Right cardiac atrium (tissue), 5 donors: ENCODE measurements around the gene NPM1. TPM values are rescaled to one million over a fixed set of nuclear protein-coding genes. Genes with fewer than 3 reads are reported as not detected.
"Not testable (repeated sequence)": the region's sequence is repeated elsewhere in the genome, so short reads cannot be mapped to it uniquely, and the experiment has no call there.

ENCODE experiments used
- ATAC-seq, 2 donors: fragments of 200-7000 bp; cut with Tn5 transposase; one replicate each; pipeline versions ENCODE4 v1.8.0 to v1.9.1; 2020; ENCODE audit warnings: moderate library complexity in 2 of 2, mild to moderate bottlenecking in 1 of 2
- DNase-seq, 3 donors: peaks; one replicate each; pipeline ENCODE4 v3.0.0-alpha.2; 2020
- H3K27ac ChIP-seq: one replicate; pipeline ENCODE4 v1.5.1; 2013; ENCODE audit warnings: mild to moderate bottlenecking, low read length, control low read depth, moderate library complexity
- H3K27me3 ChIP-seq: one replicate; pipeline ENCODE4 v1.6.1; 2013; ENCODE audit not compliant: control insufficient read depth, insufficient read depth
- H3K4me1 ChIP-seq: one replicate; pipeline ENCODE4 v1.6.1; 2013; ENCODE audit warnings: low read length; ENCODE audit not compliant: control insufficient read depth, insufficient read depth
- H3K4me3 ChIP-seq: one replicate; pipeline ENCODE4 v1.5.1; 2013; ENCODE audit warnings: low read length, control low read depth
- H3K9me3 ChIP-seq: one replicate; pipeline ENCODE4 v1.6.1; 2013; ENCODE audit warnings: low read length; ENCODE audit not compliant: control insufficient read depth
- WGBS: extraction: QIAGEN DNeasy Blood & Tissue Kit; methylation state at CpG from one replicate; pipeline ENCODE4 v1.1.7; 2013; 5-methylcytosine and 5-hydroxymethylcytosine counted together
- intact Hi-C, 4 donors: fragments of 100-400 bp; cut with DNase I; formaldehyde crosslinking; loops; one replicate each; pipeline versions ENCODE4 v1.11.0 to v1.14.0; 2022 to 2023
- long read RNA-seq, 4 donors: library from polyadenylated mRNA; unstranded; transcript quantifications; one replicate each; pipeline ENCODE4 v2.0.0, GENCODE V29; 2020 to 2021
- polyA plus RNA-seq: library from polyadenylated mRNA; stranded (reverse); fragments of 200-250 nt; gene quantifications from one replicate; pipeline ENCODE4 v1.2.3, GENCODE V29; 2013
- total RNA-seq, 4 donors: library from RNA; stranded (reverse); fragmentation: NEBNext Ultra II Directional; extraction: Animal tissue kit (Norgen Biotek cat#: 25700); gene quantifications; one replicate each; pipeline ENCODE4 v1.2.1, GENCODE V29; 2021
- donor health status: healthy with polysubstance abuse.
- donor health status: DM: no; HTN: yes; CAD: no.
- donor health status: DM: no; HTN: no; CAD: no.
- donor health status: DM: no; HTN: yes; CAD: no; lungs with severe emphysema.
- donor health status: DM: yes; HTN: yes; CAD: no.

The NPM1 gene, protein sequence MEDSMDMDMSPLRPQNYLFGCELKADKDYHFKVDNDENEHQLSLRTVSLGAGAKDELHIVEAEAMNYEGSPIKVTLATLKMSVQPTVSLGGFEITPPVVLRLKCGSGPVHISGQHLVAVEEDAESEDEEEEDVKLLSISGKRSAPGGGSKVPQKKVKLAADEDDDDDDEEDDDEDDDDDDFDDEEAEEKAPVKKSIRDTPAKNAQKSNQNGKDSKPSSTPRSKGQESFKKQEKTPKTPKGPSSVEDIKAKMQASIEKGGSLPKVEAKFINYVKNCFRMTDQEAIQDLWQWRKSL
- total RNA-seq = 100 to 1,000 TPM; 355 to 493 (median 433) TPM
- polyA plus RNA-seq = 887 TPM
- long read RNA-seq, donor 1, transcript NPM1-201 (11 exons, 1,758 nt) = major isoform, 347 of 383 reads
- long read RNA-seq, donor 1, transcript NPM1-203 (10 exons, 1,598 nt) = minor isoform, 13 of 383 reads
- long read RNA-seq, donor 1, transcript NPM1-202 (10 exons, 1,237 nt) = minor isoform, 6 of 383 reads
- long read RNA-seq, donor 1, partial matches to known transcripts = 9 of 383 reads
- long read RNA-seq, donor 1, other reads (novel, unspliced or antisense) = 8 of 383 reads
- long read RNA-seq, donor 2, transcript NPM1-203 (10 exons, 1,598 nt) = minor isoform, 7 of 133 reads
- long read RNA-seq, donor 2, transcript NPM1-201 (11 exons, 1,758 nt) = major isoform, 116 of 133 reads
- long read RNA-seq, donor 2, transcript NPM1-202 (10 exons, 1,237 nt) = minor isoform, 8 of 133 reads
- long read RNA-seq, donor 2, partial matches to known transcripts = 0 of 133 reads
- long read RNA-seq, donor 2, other reads (novel, unspliced or antisense) = 1 of 133 reads
- long read RNA-seq, donor 3, transcript NPM1-203 (10 exons, 1,598 nt) = minor isoform, 76 of 1,438 reads
- long read RNA-seq, donor 3, transcript NPM1-201 (11 exons, 1,758 nt) = major isoform, 1,272 of 1,438 reads
- long read RNA-seq, donor 3, transcript NPM1-202 (10 exons, 1,237 nt) = minor isoform, 17 of 1,438 reads
- long read RNA-seq, donor 3, partial matches to known transcripts = 11 of 1,438 reads
- long read RNA-seq, donor 3, other reads (novel, unspliced or antisense) = 61 of 1,438 reads
- long read RNA-seq, donor 4, transcript NPM1-201 (11 exons, 1,758 nt) = major isoform, 174 of 184 reads
- long read RNA-seq, donor 4, transcript NPM1-203 (10 exons, 1,598 nt) = minor isoform, 5 of 184 reads
- long read RNA-seq, donor 4, partial matches to known transcripts = 0 of 184 reads
- long read RNA-seq, donor 4, other reads (novel, unspliced or antisense) = 2 of 184 reads

DNA sequence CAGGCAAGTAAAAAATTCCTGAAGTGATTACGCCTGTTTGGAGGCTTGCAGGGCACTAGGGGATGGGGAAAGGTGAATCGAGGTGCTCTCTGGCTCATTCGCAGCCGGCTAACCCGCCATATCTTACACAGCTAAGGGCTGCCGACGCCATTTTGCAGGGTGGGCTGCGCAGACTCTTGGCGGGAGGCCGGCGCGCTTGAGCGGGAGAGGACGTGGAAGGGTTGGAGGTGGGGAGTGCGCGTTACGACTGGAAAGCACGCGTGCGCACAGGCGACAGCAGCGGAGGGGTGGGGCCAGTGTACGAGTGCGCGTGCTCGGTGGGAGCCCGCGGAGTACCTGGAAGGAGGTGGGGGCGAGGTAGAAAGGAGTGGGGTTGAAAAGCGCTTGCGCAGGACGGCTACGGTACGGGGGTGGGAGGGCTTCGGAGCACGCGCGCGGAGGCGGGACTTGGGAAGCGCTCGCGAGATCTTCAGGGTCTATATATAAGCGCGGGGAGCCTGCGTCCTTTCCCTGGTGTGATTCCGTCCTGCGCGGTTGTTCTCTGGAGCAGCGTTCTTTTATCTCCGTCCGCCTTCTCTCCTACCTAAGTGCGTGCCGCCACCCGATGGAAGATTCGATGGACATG, at the start of gene NPM1:
TSS of gene NPM1 (plus strand) at position 505 of the 625 bp plus-strand sequence. CDS start at position 605, 100 bp downstream.
- Histone ChIP-seq H3K27ac (peak within 1 kb of the TSS; percentile 80), H3K9me3 (no peaks in the 10 kb centered on the region), H3K27me3 (no peaks in the 10 kb centered on the region), H3K4me3 (peak within 1 kb of the TSS; percentile 89), H3K4me1 (peaks cover 4% of the 10 kb centered on the region)
- intact Hi-C loops = no loop called here
- peak; percentile 97 to 99 for ATAC-seq
- WGBS = under 1% methylated on average over 56 of the region's 56 CpGs
- DNase-seq = peak; percentile 98 to 99 (median 98)

DNA sequence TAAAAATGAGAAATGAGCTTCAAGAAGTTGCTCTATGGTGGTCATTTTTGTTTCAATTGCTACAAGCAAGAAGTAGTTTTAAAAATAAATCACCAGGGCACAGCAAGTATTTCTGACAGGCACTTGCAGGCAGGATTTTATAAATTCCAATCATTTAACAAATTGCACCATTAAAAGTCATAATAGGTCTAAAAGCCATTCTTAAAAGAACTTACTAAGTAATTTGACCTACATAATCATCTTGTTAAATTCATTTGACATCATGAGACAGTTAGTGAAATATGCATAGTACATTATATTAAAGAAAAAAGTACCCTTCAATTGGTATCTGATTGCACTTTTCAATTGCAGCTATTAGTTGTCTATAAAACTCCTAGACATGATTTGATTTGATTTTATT, 47.6 kb upstream of the NPM1 start:
- DNase-seq (no peak), ATAC-seq (no peak)
- intact Hi-C loops = loop anchor here in 1 of 4 donors (5.0 kb wide), 1 partner anchor 703 kb away; no protein-coding TSS in a partner anchor
- no peak overlapping the region for H3K4me3 ChIP-seq
- H3K9me3 ChIP-seq = no peaks in the 10 kb centered on the region
- no peaks in the 10 kb centered on the region for H3K4me1 ChIP-seq
- peaks cover 3% of the 10 kb centered on the region for H3K27me3 ChIP-seq
- H3K27ac ChIP-seq = no peak overlapping the region

DNA sequence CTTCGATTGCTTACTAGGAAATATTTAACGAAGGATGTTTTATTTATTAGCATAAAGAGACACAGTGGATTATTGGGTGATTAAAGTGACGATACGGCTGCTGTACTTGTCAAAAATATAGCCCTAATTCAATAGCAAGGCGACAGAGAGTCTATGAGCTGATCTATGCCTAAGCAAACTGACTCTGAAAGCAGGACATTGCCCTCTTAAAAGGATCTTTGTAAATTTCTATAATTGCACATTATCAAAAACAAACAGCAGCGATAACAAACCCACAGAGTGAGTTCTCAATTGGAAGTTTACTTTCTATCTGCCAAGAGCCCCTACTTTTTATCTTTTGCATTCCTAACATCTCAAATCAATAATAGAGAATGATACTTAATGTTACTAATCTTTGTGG, 47.2 kb upstream of the NPM1 start:
- Histone ChIP-seq H3K27ac (no peak overlapping the region), H3K4me3 (no peak overlapping the region), H3K4me1 (no peaks in the 10 kb centered on the region), H3K9me3 (no peaks in the 10 kb centered on the region), H3K27me3 (peaks cover 3% of the 10 kb centered on the region)
- DNase-seq (no peak), ATAC-seq (no peak)
- WGBS = 75% methylated on average over 6 of the region's 6 CpGs
- intact Hi-C loops = loop anchor here in 1 of 4 donors (5.0 kb wide), 1 partner anchor 703 kb away; no protein-coding TSS in a partner anchor

DNA sequence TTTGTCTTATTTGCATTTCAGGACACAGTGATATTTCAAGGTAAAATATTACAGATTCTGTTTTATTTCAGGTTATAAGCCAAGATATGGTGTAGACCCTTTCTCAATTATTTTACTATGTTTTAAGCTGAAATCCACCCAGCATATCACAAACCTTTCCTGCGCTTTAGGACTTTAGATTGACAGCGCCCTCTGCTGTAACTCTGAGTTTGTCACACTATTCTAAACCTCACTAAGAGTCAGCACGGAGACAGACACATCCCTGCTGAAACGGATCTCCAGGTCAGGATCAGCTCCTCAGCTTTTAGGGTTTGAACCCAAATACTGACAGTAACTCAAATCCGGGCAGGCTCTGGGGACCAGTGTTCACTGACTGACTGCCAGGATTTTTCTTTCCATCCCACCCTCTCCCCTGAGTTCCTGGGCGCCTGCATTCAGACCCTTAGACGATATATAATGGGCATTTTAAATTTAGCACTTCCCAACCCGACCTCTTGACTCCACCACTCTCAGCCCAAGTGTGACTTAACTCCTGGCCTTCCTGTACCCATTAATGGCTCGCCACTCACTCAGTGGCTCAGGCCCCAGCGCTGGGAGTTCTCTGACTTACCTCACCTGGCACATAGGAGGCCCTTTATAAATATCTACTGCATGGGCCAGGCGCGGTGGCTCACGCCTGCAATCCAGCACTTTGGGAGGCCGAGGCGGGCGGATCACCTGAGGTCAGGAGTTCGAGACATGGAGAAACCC, 45.1 kb upstream of the NPM1 start:
- Histone ChIP-seq H3K27ac (no peak overlapping the region), H3K9me3 (no peaks in the 10 kb centered on the region), H3K27me3 (peaks cover 3% of the 10 kb centered on the region), H3K4me3 (no peak overlapping the region), H3K4me1 (no peaks in the 10 kb centered on the region)
- DNase-seq (no peak), ATAC-seq (peak in 1 of 2 donors; percentile 73)
- WGBS = 48% methylated on average over 17 of the region's 17 CpGs
- intact Hi-C loops = loop anchor here in 1 of 4 donors (5.0 kb wide), 1 partner anchor 705 kb away; no protein-coding TSS in a partner anchor

DNA sequence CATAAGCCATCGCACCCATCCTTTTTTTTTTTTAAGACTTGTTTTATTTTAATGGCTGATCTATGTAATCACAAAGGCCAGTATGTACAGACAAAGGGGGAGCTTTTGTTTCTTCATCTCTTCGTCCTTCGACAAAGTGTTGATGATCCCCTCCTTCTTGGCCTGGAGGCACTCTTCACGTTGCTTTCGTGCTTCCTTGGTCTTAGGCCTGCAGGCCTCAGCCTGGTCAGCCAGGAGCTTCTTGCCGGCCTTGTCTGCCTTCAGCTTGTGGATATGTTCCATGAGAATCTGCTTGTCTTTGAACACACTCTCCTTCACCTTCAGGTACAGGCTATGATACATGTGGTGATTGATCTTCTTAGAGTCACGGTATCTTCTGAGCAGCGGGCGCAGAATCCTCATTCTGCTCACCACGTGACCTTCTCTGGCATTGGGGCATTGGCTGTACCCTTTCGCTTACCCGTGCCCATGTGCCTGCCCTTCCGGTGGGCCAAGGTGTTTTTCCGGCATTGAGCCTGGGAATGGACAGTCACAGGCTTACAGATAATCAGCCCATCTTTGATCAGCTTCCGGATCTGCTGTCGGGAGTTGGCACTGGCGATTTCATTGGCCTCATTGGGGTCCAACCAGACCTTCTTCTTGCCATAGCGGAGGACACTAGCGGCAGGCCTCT, 42.6 kb upstream of the NPM1 start:
- 91% methylated on average over 19 of the region's 19 CpGs for WGBS
- DNase-seq = no peak
- intact Hi-C loops = loop anchor here in 1 of 4 donors (5.0 kb wide), 1 partner anchor 708 kb away; no protein-coding TSS in a partner anchor
- no peak for ATAC-seq
- Histone ChIP-seq H3K27me3 (peaks cover 3% of the 10 kb centered on the region), H3K4me3 (no peak overlapping the region), H3K27ac (no peak overlapping the region), H3K9me3 (no peaks in the 10 kb centered on the region), H3K4me1 (no peaks in the 10 kb centered on the region)

DNA sequence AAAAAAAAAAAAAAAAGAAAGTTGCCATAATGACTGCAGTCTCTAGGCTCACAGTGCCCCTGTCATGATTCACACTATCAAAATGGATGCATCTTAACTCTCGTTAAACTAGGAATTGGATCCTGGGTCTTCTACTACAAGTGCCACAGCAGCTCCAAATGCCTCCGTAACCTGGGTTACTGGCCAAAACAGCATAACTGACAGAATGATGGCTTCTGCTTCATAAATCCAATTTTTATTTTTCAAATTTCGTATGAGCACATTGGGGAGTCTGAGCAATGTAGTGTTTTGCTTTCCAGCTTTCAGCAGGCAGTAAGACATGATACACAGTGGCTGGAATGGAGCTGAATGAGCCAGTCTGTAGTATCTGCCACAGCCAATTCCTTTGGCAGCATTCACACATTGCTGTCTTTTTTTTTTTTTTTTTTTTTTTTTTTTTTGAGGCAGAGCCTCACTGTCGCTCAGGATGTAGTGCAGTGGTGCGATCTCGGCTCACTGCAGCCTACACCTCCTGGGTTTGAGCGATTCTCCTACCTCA, 36.0 kb upstream of the NPM1 start:
- ATAC-seq (peak; percentile 80 to 92), DNase-seq (peak in 1 of 3 donors; percentile 14)
- no peaks in the 10 kb centered on the region for H3K9me3 ChIP-seq
- WGBS = 66% methylated on average over 7 of the region's 7 CpGs
- H3K4me1 ChIP-seq = no peaks in the 10 kb centered on the region
- intact Hi-C loops = no loop called here
- no peaks in the 10 kb centered on the region for H3K27me3 ChIP-seq
- no peak overlapping the region for H3K4me3 ChIP-seq
- H3K27ac ChIP-seq = peak overlapping the region; percentile 19

DNA sequence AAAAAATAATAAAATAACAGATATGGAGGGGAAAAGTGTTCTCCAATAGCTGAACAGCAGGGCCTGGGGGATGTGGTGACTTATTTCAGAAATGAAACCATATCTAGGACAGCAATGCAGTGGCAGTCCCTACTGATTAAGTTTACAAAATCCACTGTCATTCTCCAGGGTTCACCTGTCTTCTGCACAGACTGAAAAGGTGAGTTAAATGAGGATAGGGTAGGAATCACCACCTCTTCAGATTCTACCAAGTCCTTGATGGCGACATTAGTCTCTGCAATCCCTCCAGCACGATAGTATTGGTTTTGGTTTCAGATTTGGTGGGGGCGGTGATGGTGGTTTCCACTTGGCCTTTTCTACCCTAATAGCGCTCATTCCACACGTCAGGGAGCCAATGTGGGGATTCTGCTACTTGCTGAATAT, 32.3 kb upstream of the NPM1 start:
- Histone ChIP-seq H3K9me3 (no peaks in the 10 kb centered on the region), H3K4me3 (no peak overlapping the region), H3K4me1 (no peaks in the 10 kb centered on the region), H3K27me3 (no peaks in the 10 kb centered on the region), H3K27ac (no peak overlapping the region)
- 87% methylated on average over 5 of the region's 5 CpGs for WGBS
- no peak for DNase-seq
- intact Hi-C loops = no loop called here
- no peak for ATAC-seq

DNA sequence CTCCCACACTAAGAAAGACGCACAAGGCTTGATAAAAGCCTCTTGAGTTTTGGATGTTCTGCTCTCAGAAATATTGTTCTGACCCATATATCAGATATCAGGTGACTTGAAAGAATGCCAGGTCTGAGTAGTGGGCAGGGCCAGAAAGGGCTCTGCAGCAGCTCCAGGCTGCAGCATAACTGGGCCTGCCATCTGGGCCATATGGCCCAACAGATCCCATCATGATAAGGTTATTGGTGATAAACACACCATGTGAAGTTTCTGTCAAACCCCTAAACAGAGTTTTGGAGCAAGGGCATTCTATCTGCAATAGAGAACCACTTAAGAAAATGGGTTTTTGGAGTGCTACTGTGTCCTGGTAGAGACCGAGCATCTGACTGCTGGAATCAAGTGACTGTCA, 29.8 kb upstream of the NPM1 start:
- H3K27me3 ChIP-seq = no peaks in the 10 kb centered on the region
- WGBS = 83% methylated on average over 2 of the region's 2 CpGs
- ATAC-seq = no peak
- H3K9me3 ChIP-seq = no peaks in the 10 kb centered on the region
- H3K27ac ChIP-seq = no peak overlapping the region
- no peak overlapping the region for H3K4me3 ChIP-seq
- intact Hi-C loops = no loop called here
- H3K4me1 ChIP-seq = no peaks in the 10 kb centered on the region
- no peak for DNase-seq

DNA sequence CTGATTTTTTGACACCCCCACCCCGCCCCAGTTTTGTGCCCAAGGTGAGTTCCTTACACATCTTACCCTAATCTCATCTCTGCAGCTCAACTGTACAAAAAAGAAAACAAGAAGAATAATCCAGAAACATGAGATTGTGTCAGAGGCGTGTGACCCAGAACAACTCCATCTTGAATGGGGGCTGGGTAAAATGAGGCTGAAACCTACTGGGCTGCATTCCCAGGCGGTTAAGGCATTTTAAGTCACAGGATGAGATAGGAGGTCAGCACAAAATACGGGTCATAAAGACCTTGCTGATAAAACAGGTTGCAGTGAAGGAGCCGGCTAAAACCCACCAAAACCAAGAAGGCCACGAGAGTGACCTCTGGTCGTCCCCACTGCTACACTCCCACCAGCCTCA, 26.5 kb upstream of the NPM1 start:
- ATAC-seq, H3K9me3 ChIP-seq, DNase-seq, H3K4me1 ChIP-seq, H3K27ac ChIP-seq, intact Hi-C loops, H3K27me3 ChIP-seq, H3K4me3 ChIP-seq: not testable (repeated sequence)
- WGBS = 67% methylated on average over 7 of the region's 7 CpGs
